NCI-H2171 treated with DMSO at 0.1 percent for 48 hours (cell line): Measurements from ENCODE around the gene DGCR2.
"Not testable (repeated sequence)": the region's sequence is repeated elsewhere in the genome, so short reads cannot be mapped to it uniquely, and the experiment has no call there.

Experiments
- DNase-seq: peaks from one replicate; lab custom pipeline; 2025; lab: John Stamatoyannopoulos, UW

Gene DGCR2

DNA sequence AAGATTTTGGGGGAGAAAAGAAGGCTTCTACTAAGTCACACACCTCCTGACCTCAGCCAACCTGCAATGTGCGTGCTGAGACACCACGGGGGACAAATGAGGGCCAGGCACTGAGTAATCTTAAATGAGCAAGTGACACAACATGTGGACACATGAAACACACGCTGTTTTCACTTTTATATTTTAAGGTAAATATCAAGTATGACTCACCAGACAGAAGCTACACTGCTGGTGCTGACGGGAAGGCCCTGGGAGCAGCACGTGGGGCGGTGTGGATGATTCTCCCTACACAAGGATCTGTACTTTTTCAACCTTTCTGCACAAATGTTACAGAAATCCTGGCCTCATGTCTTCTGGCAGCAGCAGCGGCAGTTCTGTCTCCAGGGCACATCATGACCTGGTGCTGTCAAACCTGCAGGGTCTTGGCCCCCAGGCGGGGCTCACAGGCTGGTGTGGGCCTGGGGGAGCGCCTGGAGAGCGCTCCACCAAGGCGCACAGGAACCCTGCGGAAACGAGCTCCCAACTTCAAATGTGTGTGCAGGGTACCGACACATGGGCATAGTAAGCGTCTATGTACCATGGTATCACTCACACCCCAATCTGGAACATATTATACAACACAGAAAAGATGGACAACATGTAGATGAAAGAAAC is 61.7 kb downstream of the DGCR2 start:
- no peak for DNase-seq

DNA sequence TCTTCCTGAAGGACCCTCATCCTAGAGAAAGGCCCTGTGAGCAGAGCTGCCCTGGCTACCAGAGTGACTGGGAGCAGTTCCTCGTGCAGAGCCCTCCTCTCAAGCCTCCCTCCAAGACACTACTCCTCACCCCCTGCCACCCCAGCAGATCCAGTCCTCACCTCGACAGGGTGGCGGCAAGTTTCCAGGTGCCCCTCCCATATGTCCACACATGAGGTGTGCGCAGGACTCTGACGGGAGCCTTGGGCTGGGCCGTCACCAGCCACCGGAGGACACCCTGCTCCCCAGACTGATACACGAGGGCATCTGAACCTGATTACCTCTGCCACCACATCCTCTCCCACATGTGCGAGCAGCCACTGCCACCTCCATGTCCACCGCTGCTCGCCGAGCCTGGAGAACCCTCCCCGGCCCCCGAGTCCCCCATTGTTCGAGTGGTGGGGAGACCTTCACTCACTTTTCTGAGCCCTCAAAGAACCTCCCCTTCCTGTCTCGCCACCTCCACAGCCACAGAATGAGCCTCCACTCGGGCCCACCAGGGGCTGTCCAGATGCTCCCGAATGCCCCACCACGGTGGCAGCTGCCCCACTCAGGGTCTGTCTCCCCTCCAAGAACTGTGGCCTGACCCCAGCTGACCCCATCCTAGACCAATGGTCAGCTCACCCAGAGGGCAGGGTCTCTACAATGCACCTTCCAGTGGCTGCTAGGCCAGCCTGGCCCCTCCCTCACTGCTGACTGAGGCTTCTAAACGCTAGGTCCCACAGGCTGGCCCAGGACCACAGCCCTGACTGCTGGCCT is 62.5 kb downstream of the DGCR2 start:
- no peak for DNase-seq

DNA sequence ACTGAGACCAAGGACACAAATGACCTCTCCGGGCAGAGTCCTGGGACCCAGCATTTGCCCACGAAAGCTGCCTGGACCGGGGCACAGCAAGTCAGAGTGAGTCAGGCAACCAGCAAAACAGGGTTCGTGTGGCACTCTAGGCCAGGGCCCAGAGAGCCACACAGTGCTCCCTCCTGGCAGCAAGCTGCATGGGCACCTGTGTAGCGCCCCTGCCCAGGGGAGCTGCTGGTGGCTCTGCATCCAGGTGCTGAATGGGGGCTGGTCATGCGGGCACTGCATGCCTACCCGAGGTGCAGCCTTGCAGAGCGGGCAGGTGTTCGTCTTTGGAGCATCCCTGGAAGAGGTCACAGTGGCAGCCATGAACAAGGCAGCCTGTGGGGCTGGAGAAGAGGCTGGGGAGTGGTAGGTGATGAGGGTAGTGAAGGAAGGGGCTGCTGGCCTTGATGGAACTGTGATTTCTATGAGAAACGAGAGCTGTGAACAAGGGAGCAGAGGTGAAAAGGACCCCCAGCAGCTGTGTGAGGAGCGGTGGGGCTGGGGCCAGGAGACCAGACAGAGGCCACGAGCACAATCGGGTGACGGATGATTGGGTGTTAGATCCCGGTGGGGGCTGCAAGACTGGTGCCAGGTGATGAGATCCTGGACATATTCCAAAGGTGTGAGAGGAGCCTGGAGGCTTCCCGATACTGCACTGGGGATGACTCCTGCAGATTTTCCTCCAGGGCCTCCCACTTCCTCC is 63.3 kb downstream of the DGCR2 start:
- DNase-seq, result no peak

GRCh38 chr22:19057999-19058491 is 64.2 kb downstream of the DGCR2 start:
- no peak for DNase-seq

- no peak for DNase-seq
Measured at GRCh38 chr22:19057539-19057938, 64.7 kb downstream of the DGCR2 start.

DNA sequence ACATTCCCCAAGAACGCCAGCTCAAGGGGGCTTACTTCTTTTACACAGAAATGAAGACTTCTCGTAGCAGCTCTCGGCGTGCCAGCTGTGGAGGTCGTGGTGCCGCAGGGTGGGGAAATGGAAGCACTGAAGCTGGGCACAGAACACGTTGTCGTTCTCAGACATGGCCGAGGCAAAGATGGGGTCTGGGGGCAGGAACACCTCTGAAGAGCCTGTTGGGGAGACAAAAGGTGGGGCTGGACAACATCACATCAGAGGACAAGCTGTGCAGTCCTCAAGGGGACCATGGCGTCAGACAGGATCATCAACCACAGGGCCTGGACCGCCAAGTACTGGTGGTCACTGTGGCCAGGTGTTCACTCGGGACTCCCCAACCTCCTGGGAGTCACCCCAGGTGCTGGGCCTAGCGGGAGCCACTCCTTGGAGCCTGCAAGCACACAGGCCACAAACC is 65.2 kb downstream of the DGCR2 start:
- DNase-seq, result no peak

DNA sequence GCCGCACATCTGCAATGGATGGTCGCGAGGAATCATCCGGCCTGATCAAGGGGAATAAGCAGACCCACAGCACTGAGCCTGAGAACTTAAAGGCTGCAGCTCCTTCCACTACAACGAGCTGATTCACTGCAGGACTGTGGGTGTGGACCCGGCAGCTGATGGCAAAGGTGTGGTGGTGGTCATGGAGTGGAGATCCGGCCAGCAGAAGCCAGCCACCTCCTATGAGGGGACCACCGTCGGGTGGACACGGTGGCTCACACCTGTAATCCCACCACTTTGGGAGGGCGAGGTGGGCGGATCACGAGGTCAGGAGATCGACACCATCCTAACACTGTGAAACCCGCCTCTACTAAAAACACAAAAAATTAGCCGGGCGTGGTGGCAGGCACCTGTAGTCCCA is 66.4 kb downstream of the DGCR2 start:
- DNase-seq, result no peak

- DNase-seq, result no peak
Measured at GRCh38 chr22:19052941-19053541, 69.2 kb downstream of the DGCR2 start.

DNA sequence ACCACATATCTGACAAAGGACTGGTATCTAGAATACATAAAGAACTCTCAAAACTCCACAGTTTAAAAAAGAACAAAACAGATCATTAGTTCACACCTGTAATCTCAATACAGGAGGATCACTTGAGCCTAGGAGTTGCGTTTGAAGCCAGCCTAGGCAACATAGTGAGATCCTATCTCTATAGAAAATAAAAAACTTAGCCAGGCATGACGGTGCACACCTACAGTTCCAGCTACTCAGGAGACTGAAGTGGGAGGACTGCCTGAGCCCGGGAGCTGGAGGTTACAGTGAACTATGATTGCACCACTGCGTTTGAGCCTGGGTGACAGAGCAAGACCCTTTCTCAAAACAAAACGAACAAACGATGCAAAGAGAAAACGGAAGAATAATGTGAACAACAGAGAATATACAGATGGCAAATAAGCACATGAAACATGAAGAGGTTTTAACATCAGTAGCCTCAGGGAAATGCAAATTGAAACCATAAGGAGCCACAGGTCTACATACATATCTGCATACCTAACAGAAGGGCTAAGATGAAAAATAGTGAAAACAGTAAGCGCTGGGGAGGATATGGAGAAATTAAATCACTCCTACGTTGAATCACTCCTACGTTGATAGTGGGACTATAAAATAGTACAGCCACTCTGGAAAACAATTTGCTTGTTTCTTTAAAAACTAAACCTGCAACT is 70.7 kb downstream of the DGCR2 start:
- no peak for DNase-seq

- not testable (repeated sequence) for DNase-seq
Measured at GRCh38 chr22:19050847-19051246, 71.4 kb downstream of the DGCR2 start.

DNA sequence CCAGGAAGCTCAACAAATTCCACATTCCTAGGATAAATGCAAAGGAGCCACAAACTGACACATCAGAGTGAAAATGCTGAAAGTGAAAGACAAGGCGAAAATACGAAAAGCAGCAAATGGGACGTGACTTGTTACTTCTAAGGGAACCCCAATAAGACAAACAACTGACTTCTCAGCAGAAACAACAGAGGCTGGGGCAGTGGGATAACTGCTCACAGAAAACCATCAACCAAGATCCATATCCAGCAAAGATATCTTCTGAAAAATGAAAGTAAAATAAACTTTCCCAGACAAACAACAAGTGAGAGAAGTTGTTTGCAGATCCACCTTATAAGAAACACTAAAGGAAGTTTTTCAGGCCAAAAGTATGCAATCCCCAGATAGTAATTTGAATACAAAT is 72.1 kb downstream of the DGCR2 start:
- no peak for DNase-seq

- no peak for DNase-seq
Measured at GRCh38 chr22:19048531-19048930, 73.7 kb downstream of the DGCR2 start.

DNA sequence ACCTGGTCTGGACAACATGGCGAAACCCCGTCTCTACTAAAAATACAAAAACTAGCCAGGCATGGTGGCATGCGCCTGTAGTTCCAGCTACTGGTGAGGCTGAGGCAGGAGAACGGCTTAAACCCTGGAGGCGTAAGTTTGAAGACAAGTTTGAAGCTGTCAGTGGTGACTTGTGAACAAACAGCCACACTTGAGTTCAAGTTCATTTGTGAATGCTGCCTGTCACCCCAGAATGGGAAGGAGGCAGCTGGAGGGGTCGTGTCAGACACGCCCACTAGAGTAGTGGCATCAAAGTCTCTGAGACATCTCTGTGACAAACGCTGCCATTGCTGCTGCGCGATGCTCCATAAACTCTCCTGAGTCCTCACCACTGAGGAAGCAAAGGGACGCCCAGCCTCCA is 74.2 kb downstream of the DGCR2 start:
- DNase-seq, result no peak

DNA sequence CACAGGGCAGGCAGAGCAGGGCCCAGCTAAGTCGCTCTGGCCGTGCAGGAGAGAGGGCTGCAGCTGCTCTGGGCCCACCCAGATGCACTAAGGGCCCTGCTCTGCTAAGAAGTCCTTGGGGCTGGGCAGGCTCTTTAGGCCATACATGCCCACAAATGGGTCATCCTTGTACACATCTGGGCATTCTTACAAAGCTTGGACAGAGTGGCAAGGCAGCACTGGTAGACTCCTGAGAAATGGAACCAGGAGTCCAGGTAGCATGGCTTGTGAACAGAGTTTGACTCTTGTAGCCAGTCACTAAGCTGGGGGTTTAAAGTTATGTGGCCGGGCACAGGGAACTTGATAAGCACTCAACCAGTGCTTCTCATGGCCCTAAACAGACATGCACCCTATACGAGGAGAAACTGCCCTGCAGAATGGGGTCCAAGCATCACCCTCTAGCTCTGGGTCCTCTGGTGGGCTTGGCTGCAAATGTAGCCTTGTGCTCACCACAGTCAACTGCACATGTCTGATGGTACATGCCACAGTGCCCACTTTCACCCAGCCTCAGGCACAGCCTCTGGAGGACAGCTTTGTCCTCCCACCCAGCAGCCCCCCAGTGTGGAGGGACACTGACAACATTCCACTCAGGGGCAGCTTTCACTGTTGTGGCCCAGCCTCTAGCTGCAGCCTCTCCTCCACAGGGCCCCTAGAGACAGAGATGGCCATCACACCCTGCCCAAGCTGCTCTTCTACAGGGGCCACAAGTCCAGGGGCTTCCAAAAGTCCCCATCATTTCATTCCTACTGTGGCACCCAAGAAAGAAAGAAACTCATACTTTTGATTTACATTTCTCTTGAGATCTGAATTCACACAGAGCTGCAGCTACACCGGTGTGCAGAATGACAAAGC is 75.2 kb downstream of the DGCR2 start:
- no peak for DNase-seq

- no peak for DNase-seq
Measured at GRCh38 chr22:19046287-19046686, 75.9 kb downstream of the DGCR2 start.

- DNase-seq, result no peak
Measured at GRCh38 chr22:19045094-19045493, 77.1 kb downstream of the DGCR2 start.

- DNase-seq, result no peak
Measured at GRCh38 chr22:19044381-19044780, 77.8 kb downstream of the DGCR2 start.

GRCh38 chr22:19043121-19044085 is 78.8 kb downstream of the DGCR2 start:
- DNase-seq, result no peak
